HAP-1 (cell line): ENCODE data around the gene SCUBE3.

Experiments
- DNase-seq, 2 experiments: peaks; one replicate each; pipeline ENCODE4 v3.0.0-alpha.2; 2016 to 2020; ENCODE audit warnings: low spot score in 2 of 2
- H3K27me3 ChIP-seq: fragments of 250-450 bp; sonication (Bioruptor Pico); 2 replicates; pipeline ENCODE4 v1.5.1; 2020; ENCODE audit warnings: low read depth, mild to moderate bottlenecking, moderate library complexity
- H3K36me3 ChIP-seq: fragments of 250-450 bp; sonication (Bioruptor Pico); replicated peaks from 2 replicates; pipeline ENCODE4 v1.5.1; 2020; ENCODE audit warnings: mild to moderate bottlenecking
- H3K4me1 ChIP-seq: fragments of 250-450 bp; sonication (Bioruptor Pico); 2 replicates; pipeline ENCODE4 v1.5.1; 2020; ENCODE audit warnings: mild to moderate bottlenecking
- H3K4me3 ChIP-seq: fragments of 250-450 bp; sonication (Bioruptor Pico); 2 replicates; pipeline ENCODE4 v1.5.1; 2020; ENCODE audit warnings: mild to moderate bottlenecking, moderate library complexity
- H3K9me3 ChIP-seq: fragments of 250-450 bp; sonication (Bioruptor Pico); 2 replicates; pipeline ENCODE4 v1.5.1; 2020; ENCODE audit warnings: mild to moderate bottlenecking, moderate library complexity
- in situ Hi-C: fragments of 300-500 bp; cut with MboI; formaldehyde crosslinking; loops from 3 replicates; pipeline ENCODE4 v1.14.3; 2020; ENCODE audit warnings: low sequenced_read_pairs, inconsistent platforms, mixed read lengths

SCUBE3 gene

DNA sequence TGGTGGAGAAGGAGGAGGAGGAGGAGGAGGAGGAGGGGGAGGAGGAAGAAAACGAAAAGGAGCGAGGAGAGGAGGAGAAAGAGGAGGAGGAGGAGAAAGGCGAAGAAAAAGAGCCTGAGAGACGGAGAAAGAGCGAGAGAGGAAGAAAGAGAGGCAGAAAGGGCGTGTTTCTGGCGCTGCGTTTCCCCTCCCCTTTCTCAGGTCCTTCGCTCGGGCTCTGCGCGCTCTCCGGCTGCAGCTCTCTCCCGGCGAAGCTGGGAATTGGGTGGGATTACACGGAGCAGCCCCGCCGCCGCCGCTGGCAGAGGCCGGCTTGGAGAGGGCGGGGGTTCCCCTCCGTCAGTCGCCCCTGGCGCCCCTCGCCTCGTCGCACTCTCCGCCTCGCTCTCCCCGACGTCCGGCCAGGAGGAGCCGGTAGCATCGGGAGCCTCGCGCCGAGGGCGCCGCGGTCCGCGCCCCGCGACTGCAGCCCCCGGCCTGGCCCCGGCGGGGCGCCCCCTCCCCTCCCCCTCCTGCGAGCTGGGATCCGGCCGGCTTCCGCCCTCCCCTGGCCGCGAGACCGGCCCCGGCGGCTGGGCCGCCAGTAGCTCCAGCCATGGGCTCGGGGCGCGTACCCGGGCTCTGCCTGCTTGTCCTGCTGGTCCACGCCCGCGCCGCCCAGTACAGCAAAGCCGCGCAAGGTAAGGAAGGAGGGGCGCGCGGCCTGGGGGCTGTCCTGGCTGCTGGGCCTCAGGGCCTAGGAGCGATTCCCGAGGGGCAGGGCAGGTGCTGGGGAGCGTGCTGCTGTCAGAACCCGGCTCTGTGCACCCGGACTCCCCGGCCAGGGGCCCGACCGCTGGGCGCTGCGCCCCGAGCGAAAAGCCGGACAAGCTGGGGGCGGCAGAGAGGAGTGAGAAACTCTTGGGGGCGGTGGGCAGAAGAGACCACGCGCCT lies at the start of gene SCUBE3:
Gene SCUBE3 (plus strand): TSS at position 133 of the 933 bp plus-strand sequence. CDS start 463 bp downstream, at position 596.
- peak within 1 kb of the TSS; percentile 57 for H3K4me3 ChIP-seq
- peaks cover 38% of the 10 kb centered on the region for H3K4me1 ChIP-seq
- in situ Hi-C loops = no loop called here
- H3K9me3 ChIP-seq = no peaks in the 10 kb centered on the region
- DNase-seq = peak; percentile 78 to 81
- no peaks in the 10 kb centered on the region; the same call in 1 of the 2 replicates for H3K36me3 ChIP-seq
- H3K27me3 ChIP-seq = no peaks in the 10 kb centered on the region

DNA sequence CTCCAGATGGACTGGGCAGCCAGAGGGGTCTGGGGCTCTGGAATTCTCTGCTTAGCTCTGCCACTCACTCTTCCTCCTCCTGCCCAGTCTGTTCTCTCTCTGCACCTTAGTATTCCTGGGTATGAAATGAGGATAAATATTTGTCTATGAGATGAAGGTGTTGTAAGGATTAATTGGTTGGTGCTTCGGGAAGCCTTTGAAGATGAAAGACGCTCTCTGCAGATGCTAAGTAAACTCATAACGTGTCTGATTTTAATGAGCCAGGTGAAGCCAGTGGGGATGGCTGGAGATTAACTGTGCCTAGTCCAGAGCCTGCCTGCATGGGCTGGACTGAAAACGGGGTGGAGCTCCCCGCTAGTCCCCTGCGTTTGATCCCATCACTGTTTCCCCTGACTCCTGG lies 49.5 kb upstream of the SCUBE3 start:
- Histone ChIP-seq H3K4me1 (peaks cover 13% of the 10 kb centered on the region), H3K27me3 (no peaks in the 10 kb centered on the region), H3K9me3 (no peaks in the 10 kb centered on the region), H3K36me3 (no peaks in the 10 kb centered on the region), H3K4me3 (no peak overlapping the region)
- in situ Hi-C loops = no loop called here
- no peak for DNase-seq

DNA sequence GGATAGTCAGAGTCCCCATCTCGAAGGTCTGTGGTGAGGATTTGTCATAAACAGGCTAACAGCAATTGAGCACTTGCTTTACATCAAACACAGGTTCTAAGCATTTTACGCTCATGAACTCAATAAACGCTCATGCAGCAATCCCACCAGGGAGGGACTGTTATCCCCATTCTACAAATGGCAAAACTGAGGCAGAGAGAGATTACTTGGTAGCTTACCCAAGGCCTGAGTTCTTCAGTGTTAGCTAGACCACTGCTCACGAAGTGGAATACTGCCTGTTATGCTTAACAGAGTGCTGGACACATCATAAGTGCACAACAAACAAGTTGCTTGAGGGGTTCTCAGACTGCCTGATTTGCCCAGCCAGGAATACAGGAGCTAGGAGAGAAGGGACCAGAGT lies 48.9 kb upstream of the SCUBE3 start:
- H3K4me1 ChIP-seq = peaks cover 13% of the 10 kb centered on the region
- no peaks in the 10 kb centered on the region for H3K36me3 ChIP-seq
- H3K27me3 ChIP-seq = no peaks in the 10 kb centered on the region
- no peak for DNase-seq
- H3K4me3 ChIP-seq = no peak overlapping the region
- in situ Hi-C loops = no loop called here
- H3K9me3 ChIP-seq = no peaks in the 10 kb centered on the region

DNA sequence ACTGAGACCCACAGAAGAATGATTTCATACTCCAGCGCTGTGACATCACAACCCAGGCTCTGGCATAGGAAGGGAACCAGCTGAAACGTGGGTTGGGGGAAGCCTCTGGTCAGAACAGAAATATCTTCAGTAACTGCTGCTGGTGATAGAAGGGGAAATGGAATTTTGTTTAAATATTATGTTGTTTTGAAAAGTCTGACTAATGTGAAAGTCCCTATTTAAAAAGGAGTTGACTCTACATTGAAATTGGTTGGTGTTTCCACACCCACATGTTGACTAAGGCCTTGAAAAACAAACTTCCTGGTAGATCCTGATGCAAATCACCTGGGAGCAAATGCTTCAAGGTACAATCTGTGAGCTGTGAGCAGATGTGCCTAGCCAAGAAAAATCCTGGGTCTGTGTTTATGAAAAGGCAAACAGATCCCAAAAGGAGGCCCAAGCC lies 48.1 kb upstream of the SCUBE3 start:
- DNase-seq = no peak
- no peak overlapping the region for H3K4me3 ChIP-seq
- H3K9me3 ChIP-seq = no peaks in the 10 kb centered on the region
- no peaks in the 10 kb centered on the region for H3K36me3 ChIP-seq
- H3K27me3 ChIP-seq = no peaks in the 10 kb centered on the region
- in situ Hi-C loops = no loop called here
- peaks cover 10% of the 10 kb centered on the region for H3K4me1 ChIP-seq

DNA sequence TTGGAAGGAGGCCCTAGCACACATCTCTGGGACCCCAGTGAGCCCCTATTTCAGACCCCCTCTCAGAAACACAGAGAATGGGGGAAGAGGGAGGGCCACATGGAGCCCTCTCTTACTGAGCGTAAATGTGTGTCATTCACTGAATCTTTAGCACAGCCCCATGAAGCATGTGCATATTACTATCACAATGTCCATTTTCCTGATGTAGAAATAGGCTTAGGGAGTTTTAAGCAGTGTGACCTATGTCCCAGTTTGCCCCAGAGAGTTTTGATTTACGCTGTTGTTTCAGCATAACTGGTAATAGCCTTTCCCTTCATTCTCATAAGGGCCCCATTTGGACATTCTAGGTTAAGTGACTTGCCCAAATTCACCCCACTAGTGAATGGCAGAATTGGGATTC lies 47.6 kb upstream of the SCUBE3 start:
- Histone ChIP-seq H3K4me3 (no peak overlapping the region), H3K4me1 (peaks cover 6% of the 10 kb centered on the region), H3K9me3 (no peaks in the 10 kb centered on the region), H3K27me3 (no peaks in the 10 kb centered on the region), H3K36me3 (no peaks in the 10 kb centered on the region)
- DNase-seq = no peak
- in situ Hi-C loops = no loop called here

DNA sequence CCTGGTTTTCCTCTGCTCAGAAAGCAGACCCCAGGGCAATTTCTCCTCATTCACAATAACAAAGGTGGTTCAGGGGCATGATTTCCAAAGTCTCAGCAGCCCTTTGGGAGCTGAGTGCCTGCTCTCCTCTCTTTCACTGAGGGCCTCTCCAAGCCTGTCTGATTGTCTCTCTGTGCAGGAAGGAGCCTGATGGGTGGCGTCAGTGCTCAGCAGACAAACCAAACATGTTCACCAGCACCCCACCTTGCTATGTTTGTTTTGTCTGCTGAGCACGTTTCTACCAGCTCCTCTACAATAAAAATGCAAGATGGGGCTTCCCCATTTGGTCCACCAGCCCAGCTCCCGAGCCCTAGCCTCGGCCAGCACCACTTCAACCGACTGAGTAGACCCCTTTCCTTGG lies 47.2 kb upstream of the SCUBE3 start:
- no peaks in the 10 kb centered on the region for H3K27me3 ChIP-seq
- H3K4me3 ChIP-seq = no peak overlapping the region
- DNase-seq = no peak
- no peaks in the 10 kb centered on the region for H3K36me3 ChIP-seq
- no peaks in the 10 kb centered on the region for H3K9me3 ChIP-seq
- in situ Hi-C loops = no loop called here
- 0 out of 2 replicates have a peak, but pooled peaks cover 2% of the 10 kb centered on the region for H3K4me1 ChIP-seq

DNA sequence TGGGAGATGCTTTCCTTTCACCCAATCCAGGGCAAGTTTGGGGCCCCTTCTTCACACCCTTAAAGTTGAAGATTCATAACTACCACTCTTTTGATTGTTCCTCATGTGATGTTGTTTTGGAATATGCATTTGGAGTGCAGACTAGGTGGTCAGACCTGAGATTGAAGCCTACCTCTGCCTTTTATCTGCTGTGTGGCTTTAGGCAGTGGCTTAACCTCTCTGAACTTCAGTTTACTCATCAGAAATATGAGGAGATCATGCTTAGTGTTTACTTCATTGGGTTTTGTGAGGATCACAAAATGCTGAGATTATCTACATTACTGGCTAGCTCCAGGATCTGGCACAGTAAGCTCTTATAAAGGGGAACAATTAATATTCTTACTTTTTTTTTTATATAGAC lies 46.3 kb upstream of the SCUBE3 start:
- Histone ChIP-seq H3K9me3 (no peaks in the 10 kb centered on the region), H3K27me3 (no peaks in the 10 kb centered on the region), H3K36me3 (no peaks in the 10 kb centered on the region), H3K4me3 (no peak overlapping the region), H3K4me1 (peaks cover 3% of the 10 kb centered on the region; the same call in 1 of the 2 replicates)
- no peak for DNase-seq
- in situ Hi-C loops = no loop called here

DNA sequence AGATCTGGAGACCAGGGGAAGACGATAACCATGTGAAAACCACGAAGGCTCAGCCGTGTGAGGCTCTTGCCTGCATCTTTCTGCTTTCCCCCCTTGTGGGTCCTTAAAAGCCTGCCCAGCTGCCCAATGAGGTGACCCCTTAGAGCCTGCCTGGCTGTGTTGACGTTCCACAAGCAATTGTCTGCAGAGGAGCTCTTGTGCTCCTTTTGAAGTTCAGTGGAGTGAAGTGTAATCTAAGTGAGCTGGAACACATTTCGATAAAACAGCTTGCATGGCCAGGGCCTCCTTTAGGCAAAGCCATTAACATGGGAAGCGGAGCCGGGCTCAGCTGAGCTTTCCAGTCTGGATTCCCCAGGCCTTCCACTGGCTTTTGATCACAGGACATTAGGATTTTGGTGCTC lies 45.3 kb upstream of the SCUBE3 start:
- H3K27me3 ChIP-seq = no peaks in the 10 kb centered on the region
- H3K4me1 ChIP-seq = peaks cover 9% of the 10 kb centered on the region; the same call in 1 of the 2 replicates
- no peak overlapping the region for H3K4me3 ChIP-seq
- no peaks in the 10 kb centered on the region for H3K36me3 ChIP-seq
- in situ Hi-C loops = no loop called here
- H3K9me3 ChIP-seq = no peaks in the 10 kb centered on the region
- DNase-seq = no peak

DNA sequence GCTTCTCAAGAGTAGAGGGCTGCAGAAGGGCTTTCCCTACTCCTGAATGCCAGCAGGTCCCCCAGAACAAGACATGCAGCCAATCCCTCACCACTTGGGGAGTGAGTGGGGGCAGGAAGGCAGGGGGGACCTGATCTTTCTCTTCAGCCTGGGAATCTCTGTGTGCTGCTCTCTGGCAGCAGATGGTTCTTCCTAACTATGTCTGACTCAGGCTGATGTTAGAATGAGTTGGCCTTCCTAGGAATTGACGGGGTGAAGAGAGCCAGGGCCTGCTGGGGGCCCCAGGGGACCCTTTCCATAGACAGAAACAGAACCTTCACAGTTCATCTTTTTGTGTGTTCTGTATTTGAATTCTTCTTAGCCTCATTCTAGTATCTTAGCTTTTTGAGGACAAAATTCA lies 43.6 kb upstream of the SCUBE3 start:
- Histone ChIP-seq H3K36me3 (no peaks in the 10 kb centered on the region), H3K27me3 (no peaks in the 10 kb centered on the region), H3K4me1 (peaks cover 9% of the 10 kb centered on the region; the same call in 1 of the 2 replicates), H3K9me3 (no peaks in the 10 kb centered on the region), H3K4me3 (no peak overlapping the region)
- no peak for DNase-seq
- in situ Hi-C loops = no loop called here

DNA sequence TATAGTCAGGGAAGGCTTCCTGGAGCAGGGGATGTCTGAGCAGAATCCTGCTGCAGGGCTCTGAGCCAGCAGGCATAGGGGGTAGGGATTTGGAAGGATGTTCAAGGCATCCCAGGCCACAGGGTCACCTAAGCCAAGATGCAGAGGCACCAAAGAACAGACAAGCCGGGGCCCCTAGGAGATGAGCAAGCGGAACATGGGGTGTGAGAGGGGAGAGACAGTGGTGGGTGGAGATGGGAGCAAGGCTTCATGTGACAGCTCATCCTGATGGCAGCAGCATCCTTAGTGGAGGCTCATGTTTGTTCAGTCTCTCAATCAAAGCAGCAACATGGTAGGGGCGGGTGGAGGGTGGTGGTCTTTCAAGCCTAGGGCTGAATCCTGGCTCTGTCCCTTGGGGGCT lies 42.9 kb upstream of the SCUBE3 start:
- H3K27me3 ChIP-seq = no peaks in the 10 kb centered on the region
- in situ Hi-C loops = no loop called here

DNA sequence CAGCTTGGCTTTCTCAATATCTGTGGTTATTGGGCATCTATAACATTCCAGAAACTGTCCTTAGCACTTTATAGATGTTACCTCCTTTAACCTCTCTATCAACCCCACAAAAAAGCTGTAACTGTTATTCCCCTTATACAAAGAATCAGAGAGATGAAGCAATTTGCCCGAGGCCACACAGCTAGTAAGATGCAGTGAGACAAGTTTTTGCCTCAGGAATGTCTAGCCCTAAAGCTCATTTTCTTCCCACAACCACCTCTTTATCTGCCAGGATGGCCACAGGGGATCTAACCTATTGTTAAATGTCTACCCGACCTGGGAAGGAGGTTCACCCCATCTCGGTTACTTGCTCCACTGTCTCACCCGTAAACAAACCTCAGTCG lies 40.7 kb upstream of the SCUBE3 start:
- H3K4me3 ChIP-seq = no peak overlapping the region
- H3K9me3 ChIP-seq = no peaks in the 10 kb centered on the region
- H3K27me3 ChIP-seq = no peaks in the 10 kb centered on the region
- DNase-seq = peak in 1 of 2 experiments; percentile 30
- H3K4me1 ChIP-seq = peaks cover 7% of the 10 kb centered on the region; the same call in 1 of the 2 replicates
- no peaks in the 10 kb centered on the region for H3K36me3 ChIP-seq
- in situ Hi-C loops = no loop called here

More for the DNA sequence above, 42.9 kb upstream of the SCUBE3 start:
- no peak for DNase-seq
- H3K36me3 ChIP-seq = no peaks in the 10 kb centered on the region
- H3K4me3 ChIP-seq = no peak overlapping the region
- peaks cover 9% of the 10 kb centered on the region; the same call in 1 of the 2 replicates for H3K4me1 ChIP-seq
- H3K9me3 ChIP-seq = no peaks in the 10 kb centered on the region

DNA sequence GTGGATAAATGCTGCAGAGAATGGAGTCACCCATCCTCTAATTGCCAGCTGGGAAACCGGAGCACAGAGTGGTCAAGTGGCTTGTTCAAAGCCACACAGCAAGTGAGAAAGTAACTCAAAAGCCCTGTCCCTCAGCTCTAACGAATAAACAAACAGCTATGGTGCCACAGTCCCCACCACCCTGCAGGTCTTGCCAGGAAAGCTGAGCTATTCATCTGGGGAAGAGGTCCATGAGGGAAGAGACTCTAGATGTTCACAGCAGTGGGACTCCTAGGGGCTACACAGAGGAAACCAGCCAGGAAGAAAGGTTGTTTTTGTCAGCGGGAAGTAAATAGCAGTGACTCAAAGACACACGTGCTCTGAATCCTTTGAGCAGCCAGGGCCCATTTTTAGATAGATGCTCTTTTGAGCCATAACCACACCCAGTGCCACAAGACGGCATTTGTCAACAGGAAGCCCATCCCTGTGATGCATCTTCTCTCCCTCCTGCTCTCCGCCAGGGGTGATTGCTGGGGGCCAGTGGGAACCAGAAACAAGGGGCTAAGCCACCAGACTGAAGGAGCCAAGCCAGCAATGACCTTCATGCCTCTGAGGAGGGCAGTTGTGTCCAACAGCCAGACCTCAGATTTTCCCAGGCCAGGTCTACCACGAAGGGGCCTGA lies 40.2 kb upstream of the SCUBE3 start:
- no peaks in the 10 kb centered on the region for H3K27me3 ChIP-seq
- in situ Hi-C loops = no loop called here
- DNase-seq = no peak
- H3K4me3 ChIP-seq = no peak overlapping the region
- H3K4me1 ChIP-seq = peaks cover 7% of the 10 kb centered on the region; the same call in 1 of the 2 replicates
- no peaks in the 10 kb centered on the region for H3K36me3 ChIP-seq
- no peaks in the 10 kb centered on the region for H3K9me3 ChIP-seq

DNA sequence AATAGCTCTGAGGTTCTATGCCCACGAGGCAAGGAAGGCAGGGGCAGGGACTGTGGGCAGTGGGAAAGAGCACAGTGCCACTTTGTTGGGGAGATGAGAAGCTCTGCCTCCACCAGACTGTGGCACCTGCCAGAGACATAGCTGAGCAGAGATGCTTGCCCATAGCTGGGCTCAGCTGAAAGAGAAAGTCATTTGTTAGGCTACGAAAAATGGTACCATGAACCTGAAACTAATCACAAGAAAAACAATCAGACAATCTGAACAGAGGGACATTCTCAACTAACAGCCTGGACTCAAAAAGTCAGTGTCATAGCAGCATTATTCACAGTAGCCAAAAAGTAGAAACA lies 39.7 kb upstream of the SCUBE3 start:
- Histone ChIP-seq H3K27me3 (no peaks in the 10 kb centered on the region), H3K36me3 (no peaks in the 10 kb centered on the region), H3K9me3 (no peaks in the 10 kb centered on the region), H3K4me1 (peaks cover 7% of the 10 kb centered on the region; the same call in 1 of the 2 replicates), H3K4me3 (no peak overlapping the region)
- in situ Hi-C loops = no loop called here
- DNase-seq = no peak

DNA sequence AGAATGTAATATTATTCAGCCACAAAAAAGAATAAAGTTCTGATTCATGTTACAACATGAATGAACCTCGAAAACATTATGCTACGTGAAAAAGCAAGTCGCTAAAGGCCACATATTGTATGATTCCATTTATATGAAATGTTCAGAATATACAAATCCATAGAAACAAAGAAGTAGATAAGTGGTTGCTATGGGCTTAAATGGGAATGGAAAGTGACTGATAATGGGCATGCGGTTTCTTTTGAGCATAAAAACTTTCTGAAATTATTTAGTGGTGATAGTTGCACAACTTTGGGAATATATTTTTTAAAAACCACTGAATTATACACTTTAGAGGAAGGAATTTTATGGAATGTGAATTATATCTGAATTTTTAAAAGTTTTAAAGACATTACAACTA lies 39.3 kb upstream of the SCUBE3 start:
- no peak for DNase-seq
- Histone ChIP-seq H3K4me3 (no peak overlapping the region), H3K36me3 (no peaks in the 10 kb centered on the region), H3K4me1 (peaks cover 7% of the 10 kb centered on the region; the same call in 1 of the 2 replicates), H3K9me3 (no peaks in the 10 kb centered on the region), H3K27me3 (no peaks in the 10 kb centered on the region)
- in situ Hi-C loops = no loop called here
